RWPE1 (cell line): ENCODE results near the gene GLRA1.

Source experiments
- CTCF ChIA-PET: fragments of 350-600 bp; sonication (Branson Sonifier 250); formaldehyde crosslinking; extraction: SDS; loops from one replicate; lab custom pipeline; 2021; lab: Yijun Ruan, JAX
- POLR2A ChIA-PET: fragments of 400-600 bp; formaldehyde crosslinking; extraction: SDS; loops from one replicate; lab custom pipeline; 2020; ENCODE audit warnings: antibody characterized with exemption; ENCODE audit not compliant: low non-redundant PET; lab: Yijun Ruan, JAX
- DNase-seq: peaks from one replicate; pipeline ENCODE4 v3.0.0; 2012; ENCODE audit warnings: low spot score
- H3K27ac ChIP-seq: fragments of 450-650 bp; 2 replicates; pipeline ENCODE4 v1.5.1; 2017
- TF ChIP-seq, protein P1 (sequence below): fragments of 450-650 bp; conservative IDR thresholded peaks from 2 replicates; pipeline ENCODE4 v1.5.1; 2017; ENCODE audit warnings: low read depth, mild to moderate bottlenecking

GLRA1 gene

DNA sequence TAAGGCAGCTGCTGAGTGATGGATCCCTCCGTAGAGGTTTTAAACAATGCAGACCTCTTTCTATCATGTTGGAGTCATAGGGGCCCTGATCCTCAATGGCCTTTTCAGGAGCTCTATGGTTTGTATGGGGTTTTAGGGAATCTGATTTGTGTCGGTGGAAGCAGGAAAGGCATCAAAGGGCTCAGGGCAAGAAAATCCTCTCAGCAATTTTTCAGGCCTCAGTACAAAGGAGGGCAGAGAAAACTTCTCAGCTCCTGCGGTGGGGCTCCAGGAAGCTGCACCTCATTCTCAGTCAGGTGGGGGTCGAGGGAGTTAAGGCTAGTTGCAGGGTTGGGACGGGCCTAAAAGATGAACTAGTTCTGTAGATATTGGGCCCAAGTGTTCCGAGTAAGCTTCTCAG, 35.0 kb downstream of the GLRA1 start:
- CTCF ChIA-PET, result interaction anchor here (1.3 kb wide), 1 partner anchor 253 kb away, joined by 3 read pairs; no protein-coding TSS in a partner anchor
- H3K27ac ChIP-seq, result no peak overlapping the region
- POLR2A ChIA-PET, result no interaction called here
- TF ChIP-seq, protein P1, sequence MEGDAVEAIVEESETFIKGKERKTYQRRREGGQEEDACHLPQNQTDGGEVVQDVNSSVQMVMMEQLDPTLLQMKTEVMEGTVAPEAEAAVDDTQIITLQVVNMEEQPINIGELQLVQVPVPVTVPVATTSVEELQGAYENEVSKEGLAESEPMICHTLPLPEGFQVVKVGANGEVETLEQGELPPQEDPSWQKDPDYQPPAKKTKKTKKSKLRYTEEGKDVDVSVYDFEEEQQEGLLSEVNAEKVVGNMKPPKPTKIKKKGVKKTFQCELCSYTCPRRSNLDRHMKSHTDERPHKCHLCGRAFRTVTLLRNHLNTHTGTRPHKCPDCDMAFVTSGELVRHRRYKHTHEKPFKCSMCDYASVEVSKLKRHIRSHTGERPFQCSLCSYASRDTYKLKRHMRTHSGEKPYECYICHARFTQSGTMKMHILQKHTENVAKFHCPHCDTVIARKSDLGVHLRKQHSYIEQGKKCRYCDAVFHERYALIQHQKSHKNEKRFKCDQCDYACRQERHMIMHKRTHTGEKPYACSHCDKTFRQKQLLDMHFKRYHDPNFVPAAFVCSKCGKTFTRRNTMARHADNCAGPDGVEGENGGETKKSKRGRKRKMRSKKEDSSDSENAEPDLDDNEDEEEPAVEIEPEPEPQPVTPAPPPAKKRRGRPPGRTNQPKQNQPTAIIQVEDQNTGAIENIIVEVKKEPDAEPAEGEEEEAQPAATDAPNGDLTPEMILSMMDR, result no peak
- no peak for DNase-seq

DNA sequence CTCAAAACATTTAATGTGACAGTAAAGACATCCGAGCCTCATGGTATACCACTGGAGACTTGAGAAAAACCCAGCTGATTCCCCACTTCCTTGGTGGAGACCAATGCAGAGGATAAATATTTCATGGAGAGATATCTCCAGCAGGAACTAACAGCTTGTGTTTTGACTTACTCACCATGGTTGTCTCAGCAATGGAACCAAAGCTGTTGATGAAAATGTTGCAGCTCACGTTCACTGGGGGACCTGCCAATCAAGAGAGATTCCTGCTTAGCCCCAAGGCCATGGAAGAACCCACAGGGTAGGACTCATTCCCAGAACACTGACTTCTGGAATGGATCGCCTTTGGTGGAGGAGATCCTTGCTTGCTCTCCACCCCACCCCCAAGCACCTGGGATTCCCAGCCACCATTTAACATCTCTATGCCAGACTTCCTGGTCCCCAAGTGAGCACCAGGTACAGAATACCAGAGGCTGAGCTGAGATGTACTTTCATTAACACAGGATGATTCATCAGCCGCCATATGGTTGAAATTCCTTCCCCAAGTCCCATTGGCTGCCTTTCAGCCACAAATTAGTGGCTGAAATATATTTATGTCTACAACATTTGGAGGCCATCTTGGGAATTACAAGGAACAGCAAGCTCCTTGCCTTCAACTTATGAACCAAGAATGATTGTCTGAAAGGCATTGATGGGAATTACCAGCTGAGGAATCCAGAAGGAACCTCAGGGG, 37.9 kb downstream of the GLRA1 start:
- POLR2A ChIA-PET, result no interaction called here

DNA sequence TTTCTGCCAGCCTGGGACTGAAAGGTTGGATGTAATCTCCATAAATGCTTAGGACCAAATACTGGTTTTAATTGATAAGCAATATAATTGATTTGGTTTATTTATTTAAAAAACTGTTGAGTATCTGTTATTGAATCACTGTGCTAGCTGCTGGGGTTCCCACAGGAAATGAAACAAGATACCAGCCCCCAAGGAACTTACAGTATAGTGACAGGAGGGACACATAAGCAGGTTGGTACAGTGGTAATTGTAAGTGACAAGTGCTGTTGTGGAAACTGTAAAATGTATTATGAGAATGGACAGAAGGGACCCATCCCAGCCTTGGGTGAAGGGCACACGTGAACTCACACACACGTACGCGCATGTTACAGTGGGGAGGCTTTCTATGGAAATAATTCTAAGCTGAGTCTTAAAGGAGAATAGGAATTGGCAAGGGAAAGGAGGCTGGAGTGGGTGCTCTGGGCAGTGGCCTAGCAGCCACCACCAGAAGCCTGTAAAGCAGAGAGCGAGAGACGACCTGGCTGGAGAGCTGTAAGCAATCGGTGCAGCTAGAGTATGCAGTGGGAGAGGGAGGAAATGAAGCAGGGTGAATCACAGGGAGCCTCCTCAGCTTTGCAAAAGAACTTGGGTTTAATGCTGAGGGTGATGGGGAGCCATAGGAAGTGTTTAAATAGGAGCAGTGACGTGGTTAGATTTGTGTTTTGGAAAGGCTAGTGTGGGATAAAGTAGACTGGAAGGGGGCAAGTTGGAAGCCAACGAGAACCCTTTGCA, 39.3 kb downstream of the GLRA1 start:
- TF ChIP-seq, protein P1, result no peak
- ChIA-PET POLR2A (no interaction called here), CTCF (interaction anchor here (0.7 to 0.9 kb wide), 2 partner anchors 11 to 28 kb away, joined by 3 to 4 read pairs; no protein-coding TSS in a partner anchor)

More for the DNA sequence above, 37.9 kb downstream of the GLRA1 start:
- CTCF ChIA-PET, result interaction anchor here (0.6 to 0.7 kb wide), 3 partner anchors 10 to 1809 kb away, joined by 4 to 6 read pairs (median 6); no protein-coding TSS in a partner anchor
- H3K27ac ChIP-seq, result no peak overlapping the region
- no peak for DNase-seq
- TF ChIP-seq, protein P1, result no peak

DNA sequence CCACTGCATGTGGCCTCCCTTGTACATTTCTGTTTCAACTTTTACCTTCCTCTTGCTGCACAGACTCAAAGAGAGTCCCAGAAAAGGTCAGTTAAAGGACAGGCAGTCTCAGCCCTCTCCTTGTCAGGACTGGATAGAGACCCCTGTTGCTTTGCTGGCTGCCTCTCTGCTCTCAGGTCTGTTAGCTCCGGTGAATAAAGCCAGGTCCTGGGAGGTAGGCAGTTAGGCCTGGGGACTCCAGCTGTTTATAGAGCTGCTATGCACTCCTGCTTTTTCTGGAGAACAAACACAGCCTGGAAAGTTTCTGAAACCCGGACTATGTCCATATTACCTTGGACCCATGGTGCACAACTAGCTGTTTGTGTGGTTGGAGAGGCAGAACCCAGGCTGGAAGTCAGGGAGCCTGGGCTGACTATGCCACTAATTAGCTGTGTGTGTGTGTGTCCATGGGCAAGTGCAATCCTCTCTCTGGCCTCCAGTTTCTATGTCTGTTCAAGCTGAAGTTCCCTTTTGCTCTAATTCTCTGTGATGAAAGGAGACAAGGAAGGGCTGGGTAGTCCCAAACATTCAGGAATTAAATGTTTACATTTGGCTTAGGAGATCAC, 42.9 kb downstream of the GLRA1 start:
- H3K27ac ChIP-seq, result no peak overlapping the region
- CTCF ChIA-PET, result interaction anchor here (0.6 kb wide), 1 partner anchor 169 kb away, joined by 3 read pairs; no protein-coding TSS in a partner anchor
- TF ChIP-seq, protein P1, result no peak
- DNase-seq, result no peak
- POLR2A ChIA-PET, result no interaction called here

More for the DNA sequence above, 39.3 kb downstream of the GLRA1 start:
- DNase-seq, result no peak
- H3K27ac ChIP-seq, result no peak overlapping the region

DNA sequence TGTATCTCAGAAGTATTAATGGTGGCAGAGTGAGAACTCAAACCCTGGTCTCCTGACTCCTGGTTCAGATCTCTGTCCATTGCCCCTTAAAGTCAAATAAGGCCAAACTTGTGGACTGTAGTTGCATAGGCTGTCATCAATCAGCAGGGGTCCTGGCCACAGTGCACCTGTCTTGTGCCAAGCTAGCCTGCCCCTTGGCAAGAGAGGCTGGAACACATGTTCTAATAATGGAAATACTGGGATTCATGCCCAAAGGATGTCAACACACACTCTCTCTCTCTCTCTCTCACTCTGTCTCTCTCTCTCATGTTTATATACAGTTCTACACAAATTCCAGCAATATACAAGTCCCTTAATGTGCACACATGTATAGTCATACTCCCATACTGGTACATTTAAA, 44.3 kb downstream of the GLRA1 start:
- TF ChIP-seq, protein P1, result no peak
- H3K27ac ChIP-seq, result no peak overlapping the region
- POLR2A ChIA-PET, result no interaction called here
- no peak for DNase-seq
- CTCF ChIA-PET, result no interaction called here

DNA sequence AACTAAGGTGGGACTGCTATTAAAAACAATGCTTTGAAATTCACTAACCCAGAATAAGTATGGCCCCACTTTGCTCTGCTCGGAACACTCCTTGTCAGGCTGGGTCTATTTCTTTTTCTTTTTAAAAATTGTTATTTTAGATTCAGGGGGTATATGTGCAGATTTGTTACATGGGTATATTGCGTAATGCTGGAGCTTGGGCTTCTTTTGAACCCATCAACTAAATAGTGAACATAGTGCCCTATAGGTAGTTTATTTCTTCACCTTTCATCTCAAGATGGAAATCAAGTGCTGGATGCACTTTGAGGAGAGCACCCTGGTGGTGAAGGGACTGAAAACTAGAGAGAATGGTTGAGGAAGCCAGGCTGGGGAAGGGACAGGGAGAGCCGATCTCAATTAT, 51.0 kb downstream of the GLRA1 start:
- H3K27ac ChIP-seq, result no peak overlapping the region
- TF ChIP-seq, protein P1, result no peak
- CTCF ChIA-PET, result interaction anchor here (0.7 kb wide), 1 partner anchor 414 kb away, joined by 4 read pairs; no protein-coding TSS in a partner anchor
- no peak for DNase-seq
- POLR2A ChIA-PET, result no interaction called here
